ENCODE data around the gene KNL1.
"Not testable (repeated sequence)": the region's sequence is repeated elsewhere in the genome, so short reads cannot be mapped to it uniquely, and the experiment has no call there.

The KNL1 gene, protein sequence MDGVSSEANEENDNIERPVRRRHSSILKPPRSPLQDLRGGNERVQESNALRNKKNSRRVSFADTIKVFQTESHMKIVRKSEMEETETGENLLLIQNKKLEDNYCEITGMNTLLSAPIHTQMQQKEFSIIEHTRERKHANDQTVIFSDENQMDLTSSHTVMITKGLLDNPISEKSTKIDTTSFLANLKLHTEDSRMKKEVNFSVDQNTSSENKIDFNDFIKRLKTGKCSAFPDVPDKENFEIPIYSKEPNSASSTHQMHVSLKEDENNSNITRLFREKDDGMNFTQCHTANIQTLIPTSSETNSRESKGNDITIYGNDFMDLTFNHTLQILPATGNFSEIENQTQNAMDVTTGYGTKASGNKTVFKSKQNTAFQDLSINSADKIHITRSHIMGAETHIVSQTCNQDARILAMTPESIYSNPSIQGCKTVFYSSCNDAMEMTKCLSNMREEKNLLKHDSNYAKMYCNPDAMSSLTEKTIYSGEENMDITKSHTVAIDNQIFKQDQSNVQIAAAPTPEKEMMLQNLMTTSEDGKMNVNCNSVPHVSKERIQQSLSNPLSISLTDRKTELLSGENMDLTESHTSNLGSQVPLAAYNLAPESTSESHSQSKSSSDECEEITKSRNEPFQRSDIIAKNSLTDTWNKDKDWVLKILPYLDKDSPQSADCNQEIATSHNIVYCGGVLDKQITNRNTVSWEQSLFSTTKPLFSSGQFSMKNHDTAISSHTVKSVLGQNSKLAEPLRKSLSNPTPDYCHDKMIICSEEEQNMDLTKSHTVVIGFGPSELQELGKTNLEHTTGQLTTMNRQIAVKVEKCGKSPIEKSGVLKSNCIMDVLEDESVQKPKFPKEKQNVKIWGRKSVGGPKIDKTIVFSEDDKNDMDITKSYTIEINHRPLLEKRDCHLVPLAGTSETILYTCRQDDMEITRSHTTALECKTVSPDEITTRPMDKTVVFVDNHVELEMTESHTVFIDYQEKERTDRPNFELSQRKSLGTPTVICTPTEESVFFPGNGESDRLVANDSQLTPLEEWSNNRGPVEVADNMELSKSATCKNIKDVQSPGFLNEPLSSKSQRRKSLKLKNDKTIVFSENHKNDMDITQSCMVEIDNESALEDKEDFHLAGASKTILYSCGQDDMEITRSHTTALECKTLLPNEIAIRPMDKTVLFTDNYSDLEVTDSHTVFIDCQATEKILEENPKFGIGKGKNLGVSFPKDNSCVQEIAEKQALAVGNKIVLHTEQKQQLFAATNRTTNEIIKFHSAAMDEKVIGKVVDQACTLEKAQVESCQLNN (N-terminal part only)

DNA sequence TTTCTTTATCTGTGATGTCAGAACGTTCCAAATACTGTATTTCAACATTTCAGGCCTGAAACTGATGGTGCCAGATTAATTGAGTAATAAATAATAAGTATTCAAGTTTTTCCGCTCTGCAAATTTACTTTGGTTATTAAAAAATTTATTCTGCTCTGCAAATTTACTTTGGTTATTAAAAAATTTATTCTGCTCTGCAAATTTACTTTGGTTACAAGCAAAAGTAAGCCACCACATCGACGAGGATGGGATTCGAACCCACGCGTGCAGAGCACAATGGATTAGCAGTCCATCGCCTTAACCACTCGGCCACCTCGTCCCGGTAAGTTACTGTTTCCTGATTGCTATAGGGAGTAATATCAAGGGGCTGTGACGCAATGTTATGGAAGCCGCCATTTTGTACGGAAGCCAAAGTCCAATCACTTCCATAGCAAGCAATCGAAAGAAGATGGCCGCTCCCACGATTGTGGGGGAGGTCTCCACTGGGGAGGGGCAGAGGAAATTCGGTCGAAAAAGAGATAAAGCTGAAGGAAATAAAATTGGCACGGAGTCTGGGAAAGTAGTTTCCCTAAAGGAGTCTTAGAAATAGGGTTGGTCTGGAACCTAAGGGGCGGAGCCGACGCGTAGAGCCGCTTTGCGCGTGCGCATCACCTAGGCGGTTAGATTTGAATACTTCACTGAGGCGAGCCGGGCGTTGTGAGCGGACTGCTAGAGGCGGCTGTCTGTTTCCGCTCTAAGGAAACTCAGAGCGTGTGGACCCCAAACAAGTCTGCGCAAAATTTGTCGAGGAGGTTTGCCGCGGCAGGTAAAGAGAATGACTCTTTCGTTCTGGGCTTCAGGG, at the start of gene KNL1:
Gene KNL1 (plus strand): TSS at position 662 of the 841 bp plus-strand sequence. CDS start 8,683 bp downstream, outside the sequence.
- peak; percentile 49 for DNase-seq

DNA sequence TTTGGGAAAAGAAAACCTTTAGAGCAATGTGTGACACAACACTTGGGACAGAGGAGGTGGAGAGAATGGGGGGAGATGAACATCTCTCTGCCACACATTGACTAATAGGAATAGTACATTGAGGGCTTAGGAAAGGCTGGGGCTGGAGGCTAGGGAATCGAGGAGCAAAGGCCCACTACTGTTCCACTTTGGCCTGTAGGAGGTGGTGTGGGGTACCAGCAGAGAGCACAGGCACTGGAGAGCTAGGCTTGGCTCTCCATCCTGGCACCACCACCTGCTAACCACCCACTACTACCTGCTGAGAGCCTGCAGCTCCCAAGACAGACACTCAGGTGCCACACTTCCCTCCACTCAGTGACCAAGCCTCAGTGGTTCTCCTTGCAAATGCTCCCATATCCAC, 48.6 kb upstream of the KNL1 start:
- DNase-seq, result no peak

DNA sequence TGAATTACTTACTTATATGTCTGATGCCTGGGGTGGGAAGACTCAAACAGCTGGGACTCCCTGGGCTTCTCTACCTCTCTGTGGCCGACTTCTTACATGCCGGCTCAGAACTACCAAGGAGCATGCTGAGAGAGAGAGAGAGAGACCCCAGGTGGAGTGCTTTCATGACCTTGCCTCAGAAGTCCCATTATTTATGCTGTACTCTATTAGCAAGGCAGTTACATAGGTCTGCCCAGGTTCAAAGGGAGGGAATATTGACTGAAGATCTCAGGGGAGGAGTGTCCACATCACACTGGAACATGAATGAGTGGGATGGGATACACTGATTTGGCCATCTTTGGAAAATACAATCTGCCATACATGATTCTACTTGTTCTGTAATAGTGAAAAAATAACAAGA, 45.4 kb upstream of the KNL1 start:
- no peak for DNase-seq

DNA sequence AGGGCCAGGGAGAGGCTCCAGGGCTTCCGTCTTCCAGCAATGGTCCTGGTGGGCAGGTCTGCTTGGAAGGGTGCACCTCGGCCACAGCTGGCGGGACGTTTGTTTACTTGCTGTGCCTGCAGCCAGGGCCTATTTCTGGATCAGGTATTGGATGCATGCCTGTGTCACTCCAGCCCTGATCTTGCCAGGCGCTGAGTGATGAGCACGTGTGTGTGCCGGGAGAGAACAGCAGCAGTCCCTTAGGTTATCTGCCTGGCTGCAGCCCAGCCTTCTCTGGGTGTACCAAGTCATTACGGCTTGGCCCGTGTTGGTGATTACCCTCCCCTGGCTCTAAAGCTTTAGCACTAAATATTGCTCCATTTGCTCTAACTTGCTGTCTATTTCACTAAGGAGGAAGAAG, 44.2 kb upstream of the KNL1 start:
- DNase-seq, result no peak

DNA sequence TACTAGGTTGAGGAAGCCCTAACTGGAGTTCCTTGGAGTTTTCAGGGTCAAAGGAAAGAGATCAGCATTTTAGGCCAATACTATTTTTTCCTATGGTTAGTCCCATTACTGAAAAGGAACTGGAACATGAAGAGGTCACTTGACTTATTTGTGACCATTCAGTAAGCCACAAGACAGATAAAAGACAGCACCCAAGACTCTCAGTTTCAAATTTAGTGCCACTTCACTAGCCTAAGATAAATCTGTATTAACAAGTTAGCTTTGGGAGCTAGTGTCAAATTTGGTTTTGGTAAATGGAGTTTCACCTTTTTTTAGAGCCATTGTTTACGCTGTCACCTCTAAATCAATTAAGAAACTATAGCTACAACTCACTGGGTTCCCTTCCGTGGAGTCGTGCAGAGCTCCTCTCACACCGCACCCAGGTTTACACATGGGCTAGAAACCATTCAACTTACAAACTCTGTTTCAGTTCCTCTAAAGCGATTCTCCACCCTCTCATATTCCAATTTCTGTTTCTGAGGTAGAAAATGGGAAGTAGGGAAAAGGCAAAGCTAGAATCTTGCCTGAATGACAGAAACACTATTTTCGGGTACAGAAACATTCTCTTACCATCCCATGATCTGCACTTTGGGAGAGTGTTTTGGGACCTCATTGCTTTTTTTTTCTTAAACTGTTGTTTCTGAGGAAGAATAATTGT, 43.6 kb upstream of the KNL1 start:
- no peak for DNase-seq

DNA sequence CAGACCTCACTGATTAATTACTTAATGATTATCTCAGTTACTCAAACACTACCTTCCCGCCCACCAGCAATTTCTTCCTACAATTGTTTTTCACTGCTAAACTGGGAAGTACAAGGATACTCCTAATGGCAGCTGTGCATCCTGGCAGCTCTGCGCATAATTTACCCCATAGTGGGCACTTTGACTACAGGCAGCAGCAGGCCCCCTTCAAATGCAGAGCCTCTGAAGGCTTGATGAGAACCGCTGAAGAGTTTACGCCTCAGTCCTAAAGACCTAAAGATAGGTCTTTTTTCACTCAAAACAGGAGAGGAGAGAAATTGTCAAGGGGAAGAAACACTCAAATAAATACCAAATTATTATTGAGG, 39.9 kb upstream of the KNL1 start:
- no peak for DNase-seq

DNA sequence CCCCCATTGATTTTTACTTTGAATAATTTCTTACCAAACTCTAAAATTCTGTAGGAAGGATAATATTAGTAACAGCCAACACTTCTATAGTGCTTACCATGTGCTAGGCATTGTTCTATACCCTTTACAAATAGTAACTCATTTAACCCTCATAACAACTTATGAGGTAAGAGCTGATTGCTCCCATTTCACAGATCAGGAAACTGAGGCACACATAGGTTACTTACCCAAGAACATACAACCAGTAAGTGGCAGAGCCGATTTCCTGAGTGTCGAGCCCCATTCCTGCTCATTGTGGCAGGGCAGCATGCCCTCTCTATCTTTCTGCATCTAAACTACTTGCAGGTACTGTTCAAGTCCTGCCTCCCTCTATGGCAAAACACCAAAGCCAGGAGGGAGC, 38.2 kb upstream of the KNL1 start:
- DNase-seq, result no peak

DNA sequence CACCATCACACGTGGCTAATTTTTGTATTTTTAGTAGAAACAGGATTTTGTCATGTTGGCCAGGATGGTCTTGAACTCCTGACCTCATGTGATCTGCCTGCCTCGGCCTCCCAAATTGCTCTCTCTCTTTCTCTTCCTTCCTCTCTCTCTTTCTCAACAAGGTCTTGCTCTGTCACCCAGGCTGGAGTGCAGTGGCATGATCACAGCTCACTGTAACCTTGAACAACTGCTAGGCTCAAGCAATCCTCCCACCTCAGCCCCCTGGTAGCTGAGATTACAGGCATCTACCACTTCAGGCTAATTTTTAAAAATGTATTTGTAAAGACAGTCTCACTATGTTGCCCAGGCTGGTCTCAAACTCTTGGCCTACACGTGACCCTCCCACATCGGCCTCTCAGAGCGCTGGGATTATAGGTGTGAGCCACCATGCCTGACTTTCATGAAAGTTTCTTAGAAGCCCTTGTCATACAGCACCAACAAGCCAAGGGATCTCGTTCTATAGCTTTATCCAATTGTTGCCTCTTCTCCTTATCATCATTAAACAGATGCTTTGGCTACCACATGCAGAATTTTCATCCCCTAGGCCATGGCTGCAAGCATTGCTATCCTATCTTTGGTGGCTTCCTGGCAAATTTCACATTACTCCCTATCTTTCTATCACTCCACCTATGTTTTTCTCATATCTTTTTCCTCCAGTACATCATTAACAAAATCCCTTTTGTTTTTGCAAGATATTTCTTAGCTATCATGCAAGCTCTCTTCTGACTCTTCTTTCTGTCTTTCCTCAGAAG, 34.9 kb upstream of the KNL1 start:
- no peak for DNase-seq

DNA sequence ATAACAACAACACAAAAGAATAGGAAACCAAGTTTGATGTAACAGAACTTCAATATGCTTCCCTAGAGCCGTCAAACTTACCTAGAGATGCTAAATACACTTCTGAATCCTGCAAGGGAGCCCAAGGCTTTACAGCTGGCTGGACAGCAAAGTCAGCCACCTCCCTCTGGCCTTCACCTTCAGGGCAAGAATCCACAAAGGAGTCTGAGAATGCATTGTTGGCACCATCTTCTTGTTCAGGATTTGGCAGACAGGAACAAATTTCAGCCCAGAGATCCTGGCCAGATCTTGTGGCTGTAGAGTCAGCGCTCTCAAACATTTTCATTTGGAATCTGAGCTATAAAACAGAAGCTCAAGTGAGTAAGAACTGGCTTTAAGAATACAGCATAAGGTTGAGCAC, 31.4 kb upstream of the KNL1 start:
- DNase-seq, result no peak

DNA sequence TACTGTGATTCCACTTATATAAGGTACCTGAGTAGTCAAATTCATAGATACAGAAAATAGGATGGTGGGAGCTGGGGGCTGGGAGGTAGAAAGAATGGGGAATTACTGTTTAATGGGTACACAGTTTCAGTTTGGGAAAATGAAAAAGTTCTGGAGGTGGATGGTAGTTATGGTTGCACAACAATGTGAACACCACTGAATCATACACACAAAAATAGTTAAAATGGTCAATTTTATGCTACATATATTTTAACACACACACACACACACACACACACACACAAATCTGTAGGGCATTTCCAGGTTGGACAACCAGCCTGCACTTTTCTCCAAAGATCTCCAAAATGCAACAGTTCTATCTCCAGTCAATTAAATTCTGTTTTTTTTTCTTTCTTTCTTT, 30.6 kb upstream of the KNL1 start:
- no peak for DNase-seq

DNA sequence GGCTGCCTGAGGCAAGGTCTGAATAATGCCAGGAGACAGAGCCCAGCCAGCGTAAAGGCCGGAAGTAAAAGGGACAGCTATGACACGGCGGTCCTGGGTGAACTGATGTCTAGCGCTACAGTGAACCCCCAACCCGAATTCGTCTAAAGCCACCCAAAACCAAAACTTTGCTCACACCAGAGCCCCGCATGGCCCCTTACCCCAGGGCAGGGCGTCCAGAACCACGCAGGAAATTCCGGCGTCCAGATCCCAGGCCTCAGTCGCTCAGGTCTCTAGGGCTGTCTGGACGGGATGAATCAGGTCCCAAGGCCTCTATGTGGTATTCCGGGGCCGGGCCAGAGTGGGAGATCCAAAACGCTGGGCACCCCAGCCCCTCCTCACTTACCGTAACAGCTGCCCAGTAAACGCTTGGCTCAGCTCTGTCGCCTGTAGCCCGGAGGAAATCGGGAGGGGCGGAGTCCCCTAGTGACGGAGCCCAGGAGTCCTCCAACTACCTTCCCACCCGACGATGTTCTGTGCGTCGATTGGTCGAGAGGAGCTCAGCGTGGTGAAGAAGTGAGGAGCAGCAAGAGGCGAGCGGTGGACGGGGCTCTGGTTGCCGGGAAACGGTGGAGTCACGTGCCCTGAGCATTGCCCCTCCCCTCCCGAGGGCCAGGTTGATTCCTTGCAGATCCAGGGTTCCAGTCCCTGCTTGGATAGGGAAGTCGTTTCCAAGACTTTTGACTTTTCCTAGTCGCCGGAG, 29.3 kb upstream of the KNL1 start, which contains the start of gene CCDC32:
Gene CCDC32 (minus strand): TSS at position 452 of the 742 bp plus-strand sequence. CDS start 2,027 bp downstream, outside the sequence.
- peak; percentile 94 for DNase-seq

DNA sequence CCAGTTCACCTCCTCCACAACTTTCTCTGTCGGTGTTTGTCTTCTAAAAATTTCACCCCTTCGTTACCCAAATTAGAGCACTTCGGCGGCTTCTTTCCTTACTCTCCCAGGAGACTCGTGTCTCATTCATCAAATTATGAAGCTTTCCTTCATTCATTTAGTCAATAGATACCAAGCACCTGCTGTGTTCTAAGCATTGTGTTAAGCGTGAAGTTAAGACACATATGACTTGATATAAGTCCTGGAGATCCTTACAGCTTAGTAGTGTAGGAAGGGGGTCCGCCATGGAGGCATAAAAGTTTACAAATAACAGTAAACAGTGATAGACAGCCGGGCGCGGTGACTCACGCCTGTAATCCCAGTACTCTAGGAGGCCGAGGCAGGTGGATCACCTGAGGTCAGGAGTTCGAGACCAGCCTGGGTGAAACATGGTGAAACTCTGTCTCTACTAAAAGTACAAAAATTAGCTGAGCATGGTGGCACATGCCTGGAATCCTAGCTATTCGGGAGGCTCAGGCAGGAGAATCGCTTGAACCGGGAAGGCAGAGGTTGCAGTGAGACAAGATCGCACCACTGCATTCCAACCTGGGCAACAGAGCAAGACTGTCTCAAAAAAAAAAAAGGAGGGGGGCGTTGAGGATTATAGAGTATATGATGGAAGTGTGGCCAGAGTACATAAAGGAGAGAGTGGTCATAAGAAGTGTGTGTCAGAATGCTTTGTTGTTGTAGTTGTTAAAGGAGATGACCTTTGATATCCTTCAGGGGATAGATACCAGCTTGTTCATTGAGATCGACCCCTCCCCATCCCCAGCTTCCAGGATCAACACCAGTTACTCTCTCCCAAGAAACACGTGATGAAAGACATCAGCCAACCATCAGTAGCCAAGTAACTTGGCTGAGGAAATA, 28.5 kb upstream of the KNL1 start:
- DNase-seq, result no peak

DNA sequence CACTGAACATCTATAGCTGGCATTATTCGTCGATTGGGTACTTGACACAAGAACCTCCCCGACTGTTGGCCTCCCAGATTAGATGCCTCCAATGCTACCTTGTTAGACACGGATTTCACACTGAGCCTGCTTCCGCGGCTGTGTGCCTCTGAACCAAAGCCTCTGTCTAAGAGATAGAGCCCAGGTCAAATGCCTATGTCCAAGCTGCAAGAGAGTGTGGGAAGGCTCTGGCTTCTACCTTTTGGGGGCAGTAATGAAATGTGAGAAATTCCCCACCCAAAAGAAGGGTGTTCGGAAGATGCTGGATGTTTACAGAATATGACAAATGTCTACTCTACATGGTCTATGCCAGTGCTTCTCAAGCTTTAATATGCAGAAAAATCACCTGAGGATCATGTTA, 26.9 kb upstream of the KNL1 start:
- DNase-seq, result no peak

DNA sequence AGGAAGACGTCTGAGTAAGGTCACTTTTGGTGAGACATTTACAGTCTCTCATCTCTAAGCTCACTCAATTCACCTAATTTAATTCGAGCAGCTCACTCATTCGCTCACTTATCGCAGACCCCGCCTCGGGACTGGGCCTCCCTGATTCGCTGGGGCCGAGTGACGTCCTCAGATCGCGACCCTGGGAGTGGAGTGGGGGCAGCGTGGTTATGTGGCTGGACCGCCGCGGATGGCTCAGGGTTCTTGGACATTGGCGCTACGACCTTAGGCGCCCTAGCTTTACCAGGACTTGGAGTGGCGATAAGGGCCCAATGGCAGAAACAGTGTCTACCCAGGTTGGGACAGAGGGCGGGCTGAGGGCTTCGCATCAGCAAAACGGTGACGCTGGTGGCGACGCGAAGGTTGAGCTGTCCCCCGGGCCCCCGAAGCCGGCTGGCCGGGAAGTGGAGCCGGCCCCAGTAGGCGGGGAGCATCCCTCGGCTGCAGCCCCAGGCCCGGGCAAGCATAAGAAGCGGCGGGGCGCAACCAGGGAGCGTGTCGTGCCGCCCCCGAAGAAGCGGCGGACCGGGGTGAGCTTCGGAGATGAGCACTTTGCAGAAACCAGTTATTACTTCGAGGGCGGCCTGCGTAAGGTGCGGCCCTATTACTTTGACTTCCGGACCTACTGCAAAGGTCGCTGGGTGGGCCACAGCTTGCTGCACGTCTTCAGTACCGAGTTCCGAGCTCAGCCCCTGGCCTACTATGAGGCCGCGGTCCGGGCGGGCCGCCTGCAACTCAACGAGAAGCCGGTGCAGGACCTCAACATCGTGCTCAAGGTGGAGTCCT, 24.7 kb upstream of the KNL1 start, which contains the start of gene RPUSD2:
Gene RPUSD2 (plus strand): TSS at position 171 of the 825 bp plus-strand sequence. CDS start 39 bp downstream, at position 210.
- DNase-seq, result peak; percentile 80

DNA sequence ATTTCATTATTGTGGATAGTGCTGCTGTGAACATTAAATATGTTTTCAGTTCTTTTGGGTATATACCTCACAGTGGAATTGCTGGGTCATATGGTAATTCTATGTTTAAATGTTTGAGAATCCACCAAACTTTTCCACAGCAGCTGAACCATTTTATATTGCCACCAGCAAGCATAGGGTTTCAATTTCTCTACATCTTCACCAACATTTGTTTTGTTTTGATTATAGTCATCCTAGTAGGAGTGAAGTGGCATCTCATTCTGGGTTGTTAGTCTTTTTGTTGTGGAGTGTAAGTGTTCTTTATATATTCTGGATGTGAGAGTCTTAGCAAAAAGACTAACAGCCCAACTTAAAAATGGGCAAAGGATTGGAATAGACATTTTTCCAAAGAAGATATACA, 18.9 kb upstream of the KNL1 start:
- no peak for DNase-seq

DNA sequence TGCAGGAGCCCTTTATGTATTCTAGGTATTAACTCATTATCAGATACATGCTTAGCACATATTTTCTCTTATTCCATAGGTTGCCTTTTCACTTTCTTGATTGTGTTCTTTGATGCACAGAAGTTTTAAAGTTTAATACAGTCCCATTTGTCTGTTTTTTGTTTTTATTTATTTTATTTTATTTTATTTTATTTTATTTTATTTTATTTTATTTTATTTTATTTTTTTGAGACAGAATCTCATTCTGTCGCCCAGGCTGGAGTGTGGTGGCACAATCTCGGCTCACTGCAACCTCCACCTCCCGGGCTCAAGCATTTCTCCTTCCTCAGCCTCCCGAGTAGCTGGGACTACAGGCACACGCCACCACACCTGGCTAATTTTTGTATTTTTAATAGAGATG, 17.1 kb upstream of the KNL1 start:
- not testable (repeated sequence) for DNase-seq

DNA sequence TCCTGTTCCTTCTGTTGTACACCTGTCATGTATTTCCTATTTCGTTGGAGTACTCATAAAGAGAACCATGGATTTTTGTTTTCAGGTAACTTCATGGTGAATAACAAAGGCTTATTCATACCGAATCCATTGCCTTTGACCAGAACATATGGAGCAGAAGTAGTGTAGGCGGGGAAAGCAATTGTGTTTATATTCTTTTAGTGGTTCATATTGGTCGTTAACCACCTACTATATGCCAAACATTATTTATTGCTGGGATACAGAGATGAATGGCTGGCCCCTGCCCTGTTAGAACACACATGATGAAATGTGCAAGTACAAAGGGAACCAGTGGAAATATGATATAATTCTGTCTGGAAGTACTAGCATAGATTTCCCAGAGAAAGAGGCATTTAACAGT, 15.2 kb upstream of the KNL1 start:
- DNase-seq, result no peak

DNA sequence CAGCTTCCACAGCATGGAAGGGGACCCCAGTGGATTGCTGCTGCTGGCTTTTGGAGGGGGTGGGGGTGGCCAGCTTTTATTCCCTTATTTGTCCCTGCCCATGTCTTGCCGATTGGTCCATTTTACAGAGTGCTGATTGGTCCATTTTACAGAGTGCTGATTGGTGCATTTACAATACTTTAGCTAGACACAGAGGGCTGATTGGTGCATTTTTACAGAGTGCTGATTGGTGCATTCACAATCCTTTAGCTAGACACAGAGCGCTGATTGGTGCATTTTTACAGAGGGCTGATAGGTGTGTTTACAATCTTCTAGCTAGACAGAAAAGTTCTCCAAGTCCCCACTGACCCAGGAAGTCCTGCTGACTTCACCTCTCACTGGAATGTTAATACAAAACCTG, 12.3 kb upstream of the KNL1 start:
- not testable (repeated sequence) for DNase-seq
